Stomach (tissue), 4 donors: Measurements from ENCODE around the gene LDHAL6A.

Experiments used
- POLR2A ChIP-seq, 4 donors: fragments of 450-650 bp; IDR thresholded peaks; one replicate each; pipeline ENCODE4 v1.6.1; 2016; ENCODE audit warnings: antibody characterized with exemption in 4 of 4, control low read depth in 2 of 4, mild to moderate bottlenecking in 1 of 4, moderate library complexity in 1 of 4
- TF ChIP-seq, protein P1 (sequence below), 7 experiments: fragments of 450-650 bp in 4 of 7; fragments of 200-600 bp in 3 of 7; sonication (generic) in 3 of 7; IDR thresholded peaks; one replicate each; pipeline ENCODE4 v1.5.1; 2016 to 2019; ENCODE audit warnings: antibody characterized with exemption in 7 of 7, control low read depth in 2 of 7, mild to moderate bottlenecking in 1 of 7

- TF ChIP-seq, protein P1, sequence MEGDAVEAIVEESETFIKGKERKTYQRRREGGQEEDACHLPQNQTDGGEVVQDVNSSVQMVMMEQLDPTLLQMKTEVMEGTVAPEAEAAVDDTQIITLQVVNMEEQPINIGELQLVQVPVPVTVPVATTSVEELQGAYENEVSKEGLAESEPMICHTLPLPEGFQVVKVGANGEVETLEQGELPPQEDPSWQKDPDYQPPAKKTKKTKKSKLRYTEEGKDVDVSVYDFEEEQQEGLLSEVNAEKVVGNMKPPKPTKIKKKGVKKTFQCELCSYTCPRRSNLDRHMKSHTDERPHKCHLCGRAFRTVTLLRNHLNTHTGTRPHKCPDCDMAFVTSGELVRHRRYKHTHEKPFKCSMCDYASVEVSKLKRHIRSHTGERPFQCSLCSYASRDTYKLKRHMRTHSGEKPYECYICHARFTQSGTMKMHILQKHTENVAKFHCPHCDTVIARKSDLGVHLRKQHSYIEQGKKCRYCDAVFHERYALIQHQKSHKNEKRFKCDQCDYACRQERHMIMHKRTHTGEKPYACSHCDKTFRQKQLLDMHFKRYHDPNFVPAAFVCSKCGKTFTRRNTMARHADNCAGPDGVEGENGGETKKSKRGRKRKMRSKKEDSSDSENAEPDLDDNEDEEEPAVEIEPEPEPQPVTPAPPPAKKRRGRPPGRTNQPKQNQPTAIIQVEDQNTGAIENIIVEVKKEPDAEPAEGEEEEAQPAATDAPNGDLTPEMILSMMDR (IDR thresholded peaks at IDR 0.05), result no peak
- TF ChIP-seq POLR2A (IDR thresholded peaks at IDR 0.05), result no peak
Observed at GRCh38 chr11:18455686-18456372, at the start of gene LDHAL6A.
